Gastroesophageal sphincter (tissue), 4 donors: Measurements from ENCODE around the gene NABP2. TPM values are rescaled to one million over a fixed set of nuclear protein-coding genes. Genes with fewer than 3 reads are reported as not detected.

Source experiments
- ATAC-seq: fragments of 150-250 bp; one replicate; pipeline ENCODE4 v1.9.1; 2016; ENCODE audit warnings: mild to moderate bottlenecking, moderate library complexity
- H3K27ac ChIP-seq, 4 donors: fragments of 200-600 bp; sonication (generic) in 3 of 4; 1 replicate in 3 of 4; 2 replicates in 1 of 4; pipeline ENCODE4 v1.5.1; 2016 to 2019
- H3K27me3 ChIP-seq: fragments of 200-600 bp; sonication (generic); one replicate; pipeline ENCODE4 v1.5.1; 2019
- H3K36me3 ChIP-seq, 2 donors: fragments of 200-600 bp; sonication (generic); one replicate each; pipeline ENCODE4 v1.5.1; 2019; ENCODE audit warnings: control low read depth in 1 of 2
- H3K4me1 ChIP-seq, 3 donors: fragments of 200-600 bp; sonication (generic); 1 replicate in 2 of 3; 2 replicates in 1 of 3; pipeline ENCODE4 v1.5.1; 2016 to 2019; ENCODE audit warnings: control low read depth in 2 of 3
- H3K4me3 ChIP-seq, 2 donors: fragments of 200-600 bp; sonication (generic); one replicate each; pipeline ENCODE4 v1.5.1; 2019; ENCODE audit warnings: mild to moderate bottlenecking in 1 of 2, moderate library complexity in 1 of 2
- H3K9me3 ChIP-seq, 3 donors: fragments of 200-600 bp; sonication (generic); one replicate each; pipeline ENCODE4 v1.5.1; 2017 to 2019; ENCODE audit warnings: control low read depth in 2 of 3
- CTCF ChIP-seq, 4 experiments: fragments of 200-600 bp in 2 of 4; fragments of 450-650 bp in 2 of 4; sonication (generic) in 1 of 4; IDR thresholded peaks; one replicate each; pipeline ENCODE4 v1.5.1; 2017 to 2019; ENCODE audit warnings: antibody characterized with exemption in 4 of 4, mild to moderate bottlenecking in 2 of 4, moderate library complexity in 2 of 4
- EP300 ChIP-seq: sonication (generic); formaldehyde crosslinking; IDR thresholded peaks from one replicate; pipeline ENCODE4 v1.6.1; 2017; ENCODE audit warnings: antibody characterized with exemption, mild to moderate bottlenecking
- POLR2A ChIP-seq, 2 donors: fragments of 450-650 bp; IDR thresholded peaks; one replicate each; pipeline ENCODE4 v1.6.1; 2017; ENCODE audit warnings: antibody characterized with exemption in 2 of 2, mild to moderate bottlenecking in 2 of 2, moderate library complexity in 1 of 2
- POLR2AphosphoS5 ChIP-seq: sonication (generic); formaldehyde crosslinking; IDR thresholded peaks from one replicate; pipeline ENCODE4 v1.6.1; 2017; ENCODE audit warnings: antibody characterized with exemption
- WGBS, 2 donors: methylation state at CpG; one replicate each; pipeline ENCODE4 v1.1.5; 2018; ENCODE audit warnings: low coverage in 1 of 2; 5-methylcytosine and 5-hydroxymethylcytosine counted together
- total RNA-seq, 4 donors: library from RNA; depleted of rRNA; stranded (reverse); fragments of >200 nt; gene quantifications; one replicate each; pipeline ENCODE4 v1.1.0, GENCODE V29; 2016

The NABP2 gene
- total RNA-seq, 4 donors from 2014 or later, result 23.7 to 34.7 (median 28.8) TPM

GRCh38 chr12:56242986-56243385 lies 18.8 kb downstream of the NABP2 start:
- ATAC-seq, result no peak
- no peaks in the 10 kb centered on the region for H3K9me3 ChIP-seq
- H3K4me3 ChIP-seq, result no peak overlapping the region
- H3K4me1 ChIP-seq, result no peaks in the 10 kb centered on the region
- WGBS, 2 donors, result 65% methylated on average over 2 of the region's 13 CpGs; no CpG with 5 or more reads in 1 of the 2 donors
- no peaks in the 10 kb centered on the region for H3K27me3 ChIP-seq
- TF ChIP-seq CTCF (IDR thresholded peaks at IDR 0.05) (no peak), EP300 (no peak), POLR2AphosphoS5 (no peak), POLR2A (IDR thresholded peaks at IDR 0.05) (no peak)
- H3K36me3 ChIP-seq, result peaks cover 3 to 99% of the 10 kb centered on the region in 2 donors
- H3K27ac ChIP-seq, result no peak overlapping the region

DNA sequence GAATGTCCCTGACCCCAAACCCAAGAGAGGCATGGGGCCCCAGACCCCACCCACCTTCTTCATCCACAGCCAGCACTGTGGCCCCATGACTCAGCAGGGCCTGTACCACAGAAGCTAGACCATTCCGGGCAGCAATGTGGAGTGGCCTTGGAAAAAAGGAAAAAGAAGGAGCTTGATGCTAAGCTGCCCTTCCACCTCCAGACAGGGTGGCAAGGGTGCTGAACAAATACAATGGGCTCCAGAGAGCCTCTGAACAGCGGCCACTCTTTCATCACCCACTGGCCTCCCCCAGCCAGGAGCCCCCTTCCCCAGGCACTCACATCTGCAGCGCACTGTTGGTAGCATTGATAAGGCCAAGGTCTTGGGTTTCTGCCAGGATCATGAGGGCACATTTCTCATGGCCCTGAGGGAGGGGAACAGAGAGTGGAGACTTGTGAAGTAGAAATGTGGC lies 19.6 kb downstream of the NABP2 start:
- no CpG with 5 or more reads among the region's 3 CpGs for whole genome bisulfite sequencing, 2 donors
- TF ChIP-seq CTCF (IDR thresholded peaks at IDR 0.05) (no peak), POLR2A (IDR thresholded peaks at IDR 0.05) (no peak), POLR2AphosphoS5 (no peak), EP300 (no peak)
- no peaks in the 10 kb centered on the region for H3K4me1 ChIP-seq
- no peaks in the 10 kb centered on the region for H3K27me3 ChIP-seq
- ATAC-seq, result peak; percentile 17
- H3K4me3 ChIP-seq, result no peak overlapping the region
- H3K36me3 ChIP-seq, result peaks cover 4 to 100% of the 10 kb centered on the region in 2 donors
- H3K9me3 ChIP-seq, result no peaks in the 10 kb centered on the region
- no peak overlapping the region for H3K27ac ChIP-seq

DNA sequence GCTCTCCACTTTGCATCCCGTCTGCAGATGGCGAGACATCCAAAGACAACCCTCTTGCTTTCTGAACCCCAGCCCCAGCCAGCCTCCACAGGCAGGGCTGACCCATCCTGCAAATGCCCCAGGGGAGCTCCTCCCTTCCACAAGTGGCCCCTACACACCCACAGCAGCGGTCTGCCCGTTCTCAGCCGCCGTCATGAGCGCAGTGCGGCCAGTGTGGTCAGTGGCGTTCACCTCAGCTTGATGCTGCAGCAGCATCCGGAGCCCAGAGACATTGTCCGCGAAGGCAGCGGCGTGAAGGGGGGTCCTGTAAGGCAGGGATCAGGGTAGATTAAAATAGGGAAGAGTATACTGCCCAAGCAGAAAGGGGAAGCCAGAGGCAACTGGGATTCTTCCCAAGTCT lies 20.4 kb downstream of the NABP2 start:
- no peaks in the 10 kb centered on the region for H3K27me3 ChIP-seq
- H3K4me3 ChIP-seq, result no peak overlapping the region
- no peaks in the 10 kb centered on the region for H3K4me1 ChIP-seq
- no CpG with 5 or more reads among the region's 14 CpGs for WGBS, 2 donors
- no peak overlapping the region for H3K27ac ChIP-seq
- H3K36me3 ChIP-seq, result peaks cover 4 to 100% of the 10 kb centered on the region in 2 donors
- ATAC-seq, result no peak
- TF ChIP-seq EP300, result no peak
- TF ChIP-seq POLR2A (IDR thresholded peaks at IDR 0.05), result no peak
- H3K9me3 ChIP-seq, result no peaks in the 10 kb centered on the region

DNA sequence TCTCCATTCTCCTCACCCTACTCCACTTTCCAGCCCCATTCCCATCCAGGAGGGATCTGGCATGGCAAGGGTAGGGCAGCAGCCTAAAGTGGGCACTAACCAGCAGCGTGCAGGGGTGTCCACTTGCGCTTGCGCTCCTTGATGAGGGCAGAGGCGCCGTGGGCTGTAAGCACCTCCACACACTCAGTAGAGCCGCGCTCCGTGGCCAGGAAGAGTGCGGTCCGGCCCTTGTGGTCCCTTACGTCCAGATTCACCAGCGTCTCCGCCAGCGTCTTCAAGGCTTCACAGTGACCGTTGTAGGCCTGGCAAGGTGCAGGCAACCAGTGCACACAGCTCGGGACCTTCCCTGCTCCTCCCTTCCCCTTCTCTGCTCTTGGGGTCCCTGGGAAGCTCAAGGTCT lies 23.8 kb downstream of the NABP2 start:
- Histone ChIP-seq H3K27me3 (no peaks in the 10 kb centered on the region), H3K4me1 (no peaks in the 10 kb centered on the region), H3K36me3 (peaks cover 4 to 100% of the 10 kb centered on the region in 2 donors), H3K9me3 (no peaks in the 10 kb centered on the region), H3K27ac (no peak overlapping the region), H3K4me3 (no peak overlapping the region)
- no peak for TF ChIP-seq EP300
- no peak for TF ChIP-seq CTCF (IDR thresholded peaks at IDR 0.05)
- no peak for TF ChIP-seq POLR2A (IDR thresholded peaks at IDR 0.05)
- TF ChIP-seq POLR2AphosphoS5, result no peak
- WGBS, 2 donors, result 87% methylated on average over 4 of the region's 16 CpGs; no CpG with 5 or more reads in 1 of the 2 donors
- ATAC-seq, result no peak

DNA sequence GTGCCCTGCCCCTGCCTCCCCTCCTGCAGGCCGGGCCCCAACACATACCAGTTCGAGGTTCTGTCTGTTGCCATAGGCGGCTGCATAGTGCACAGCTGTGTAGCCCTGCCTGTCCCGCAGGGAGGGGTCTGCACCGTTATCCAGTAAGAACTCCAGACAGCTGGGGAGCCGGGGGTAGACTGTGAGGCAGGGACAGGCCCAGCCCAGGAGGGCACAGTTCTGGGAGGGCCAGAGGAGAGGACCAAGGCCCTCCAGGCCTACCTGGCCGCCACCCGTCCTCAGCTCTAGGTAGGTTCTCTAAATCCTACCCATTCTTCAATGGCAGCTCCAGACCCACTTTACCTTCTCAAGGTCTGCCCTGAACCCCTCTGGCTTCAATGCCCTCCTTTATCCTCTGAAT lies 24.6 kb downstream of the NABP2 start:
- H3K4me3 ChIP-seq, result no peak overlapping the region
- no peaks in the 10 kb centered on the region for H3K4me1 ChIP-seq
- H3K9me3 ChIP-seq, result no peaks in the 10 kb centered on the region
- WGBS, 2 donors, result no CpG with 5 or more reads among the region's 8 CpGs
- no peak for TF ChIP-seq EP300
- TF ChIP-seq POLR2AphosphoS5, result no peak
- no peak for TF ChIP-seq POLR2A (IDR thresholded peaks at IDR 0.05)
- TF ChIP-seq CTCF (IDR thresholded peaks at IDR 0.05), result no peak
- no peak for ATAC-seq
- peaks cover 4 to 100% of the 10 kb centered on the region in 2 donors for H3K36me3 ChIP-seq
- no peaks in the 10 kb centered on the region for H3K27me3 ChIP-seq
- H3K27ac ChIP-seq, result no peak overlapping the region
